OCI-LY1 (cell line): ENCODE results near the gene DPH1.

Experiments used
- H2AFZ ChIP-seq: fragments of 200-600 bp; sonication (generic), shearing (Covaris generic); 2 replicates; pipeline ENCODE4 v1.6.0; 2014; ENCODE audit warnings: antibody characterized with exemption, mild to moderate bottlenecking, low read length
- H3F3A ChIP-seq: fragments of 200-600 bp; sonication (generic), shearing (Covaris generic); 2 replicates; pipeline ENCODE4 v1.6.0; 2014; ENCODE audit warnings: mild to moderate bottlenecking, antibody characterized with exemption, low read length, moderate library complexity; ENCODE audit not compliant: insufficient read depth
- H3K27ac ChIP-seq: fragments of 200-600 bp; sonication (generic); 2 replicates; pipeline ENCODE4 v1.5.1; 2014; ENCODE audit warnings: low read length, mixed run types, mild to moderate bottlenecking, low read depth; ENCODE audit not compliant: poor library complexity, severe bottlenecking
- H3K27me3 ChIP-seq: fragments of 200-600 bp; sonication (generic); 2 replicates; pipeline ENCODE4 v1.6.0; 2014; ENCODE audit warnings: antibody characterized with exemption, mild to moderate bottlenecking, low read length, moderate library complexity; ENCODE audit not compliant: insufficient read depth
- H3K36me3 ChIP-seq: fragments of 200-600 bp; sonication (generic); 2 replicates; pipeline ENCODE4 v1.6.1; 2014; ENCODE audit warnings: mild to moderate bottlenecking, antibody characterized with exemption, low read length, moderate library complexity, mixed read lengths; ENCODE audit not compliant: insufficient read depth
- H3K4me1 ChIP-seq: fragments of 200-600 bp; sonication (generic); 2 replicates; pipeline ENCODE4 v1.5.1; 2014; ENCODE audit warnings: mild to moderate bottlenecking, low read length, moderate library complexity; ENCODE audit not compliant: insufficient read depth, severe bottlenecking
- H3K4me2 ChIP-seq: fragments of 200-600 bp; sonication (generic), shearing (Covaris generic); 2 replicates; pipeline ENCODE4 v1.6.1; 2014; ENCODE audit warnings: low read length
- H3K4me3 ChIP-seq: fragments of 200-600 bp; sonication (generic); 2 replicates; pipeline ENCODE4 v1.5.1; 2014; ENCODE audit warnings: low read length, low read depth, mild to moderate bottlenecking, mixed read lengths; ENCODE audit not compliant: poor library complexity, severe bottlenecking
- H3K79me2 ChIP-seq: fragments of 200-600 bp; shearing (Covaris generic); 2 replicates; pipeline ENCODE4 v1.6.1; 2016; ENCODE audit warnings: mixed run types, low read length, mixed read lengths; ENCODE audit not compliant: insufficient read depth
- H3K9ac ChIP-seq: fragments of 200-600 bp; sonication (generic), shearing (Covaris generic); 2 replicates; pipeline ENCODE4 v1.6.1; 2014; ENCODE audit warnings: mild to moderate bottlenecking, low read length, mixed read lengths
- H3K9me2 ChIP-seq: fragments of 200-600 bp; sonication (generic), shearing (Covaris generic); 2 replicates; pipeline ENCODE4 v1.6.1; 2014; ENCODE audit warnings: low read depth, mild to moderate bottlenecking, low read length, mixed read lengths
- H3K9me3 ChIP-seq: fragments of 200-600 bp; shearing (Covaris generic); 2 replicates; pipeline ENCODE4 v1.6.1; 2014; ENCODE audit warnings: low read length, mixed read lengths
- H4K20me1 ChIP-seq: fragments of 200-600 bp; sonication (generic), shearing (Covaris generic); 2 replicates; pipeline ENCODE4 v1.6.0; 2016; ENCODE audit warnings: mild to moderate bottlenecking, low read length; ENCODE audit not compliant: insufficient read depth
- CTCF ChIP-seq: fragments of 200-600 bp; sonication (generic), shearing (Covaris generic); IDR thresholded peaks from 2 replicates; pipeline ENCODE4 v1.5.1; 2017; ENCODE audit warnings: mild to moderate bottlenecking, antibody characterized with exemption, low read length, moderate library complexity, mixed read lengths
- EZH2 ChIP-seq: fragments of 200-600 bp; sonication (generic), shearing (Covaris generic); IDR thresholded peaks from 2 replicates; pipeline ENCODE4 v1.8.0; 2017; ENCODE audit warnings: borderline replicate concordance, mixed run types, mild to moderate bottlenecking, antibody characterized with exemption, low read length, moderate library complexity, mixed read lengths

DPH1 gene

GRCh38 chr17:2086306-2086705 lies 56.4 kb downstream of the DPH1 start:
- H3K9ac ChIP-seq = no peak overlapping the region
- H3K4me2 ChIP-seq = no peak overlapping the region
- no peak overlapping the region for H3K4me3 ChIP-seq
- no peaks in the 10 kb centered on the region for H3F3A ChIP-seq
- H3K4me1 ChIP-seq = peaks cover 51% of the 10 kb centered on the region
- no peaks in the 10 kb centered on the region for H4K20me1 ChIP-seq
- H3K27me3 ChIP-seq = no peaks in the 10 kb centered on the region
- H3K9me3 ChIP-seq = no peaks in the 10 kb centered on the region
- no peaks in the 10 kb centered on the region for H3K79me2 ChIP-seq
- H3K27ac ChIP-seq = peak overlapping the region; percentile 70
- TF ChIP-seq EZH2 (no peak), CTCF (no peak)
- peaks cover 7% of the 10 kb centered on the region; the same call in 1 of the 2 replicates for H3K36me3 ChIP-seq
- H3K9me2 ChIP-seq = no peaks in the 10 kb centered on the region
- H2AFZ ChIP-seq = no peak overlapping the region

GRCh38 chr17:2087597-2088211 lies 57.8 kb downstream of the DPH1 start:
- no peaks in the 10 kb centered on the region for H3K9me2 ChIP-seq
- no peaks in the 10 kb centered on the region for H4K20me1 ChIP-seq
- H3K27ac ChIP-seq = peak overlapping the region; percentile 70
- H2AFZ ChIP-seq = no peak overlapping the region
- no peaks in the 10 kb centered on the region for H3K79me2 ChIP-seq
- peak overlapping the region; percentile 1 for H3K4me3 ChIP-seq
- peaks cover 51% of the 10 kb centered on the region for H3K4me1 ChIP-seq
- TF ChIP-seq EZH2 (no peak), CTCF (no peak)
- no peaks in the 10 kb centered on the region for H3K27me3 ChIP-seq
- H3K9me3 ChIP-seq = no peaks in the 10 kb centered on the region
- no peaks in the 10 kb centered on the region for H3F3A ChIP-seq
- no peaks in the 10 kb centered on the region for H3K36me3 ChIP-seq
- peak overlapping the region; percentile 71; the same call in 1 of the 2 replicates for H3K4me2 ChIP-seq
- H3K9ac ChIP-seq = peak overlapping the region; percentile 49; the same call in 1 of the 2 replicates

- TF ChIP-seq EZH2 (no peak), CTCF (no peak)
- Histone ChIP-seq H3K4me1 (peaks cover 51% of the 10 kb centered on the region), H3K9ac (peak overlapping the region; percentile 49)
These were observed 59.1 kb downstream of the DPH1 start for GRCh38 chr17:2089021-2089422.

More at GRCh38 chr17:2089021-2089422, 59.1 kb downstream of the DPH1 start:
- peak overlapping the region; percentile 70 for H3K27ac ChIP-seq
- no peaks in the 10 kb centered on the region for H3K36me3 ChIP-seq
- H3K4me2 ChIP-seq = peak overlapping the region; percentile 71
- no peaks in the 10 kb centered on the region for H3K9me3 ChIP-seq
- H2AFZ ChIP-seq = no peak overlapping the region
- H3K9me2 ChIP-seq = no peaks in the 10 kb centered on the region
- H3K4me3 ChIP-seq = peak overlapping the region; percentile 53
- no peaks in the 10 kb centered on the region for H3K79me2 ChIP-seq
- H4K20me1 ChIP-seq = no peaks in the 10 kb centered on the region
- no peaks in the 10 kb centered on the region for H3K27me3 ChIP-seq
- no peaks in the 10 kb centered on the region for H3F3A ChIP-seq
